Stimulated activated CD8-positive, alpha-beta memory T cell treated with anti-CD3 and anti-CD28 coated beads, Interleukin-12 subunit alpha, Interleukin-12 subunit beta, amount 100 ng/mL, for 24 hours (primary cell): Measurements from ENCODE around the gene TRERF1.
"Not testable (repeated sequence)": the region's sequence is repeated elsewhere in the genome, so short reads cannot be mapped to it uniquely, and the experiment has no call there.

Experiments used
- DNase-seq: peaks from one replicate; pipeline ENCODE4 v3.0.0-alpha.2; 2020; ENCODE audit errors: extremely low read depth

The TRERF1 gene, protein sequence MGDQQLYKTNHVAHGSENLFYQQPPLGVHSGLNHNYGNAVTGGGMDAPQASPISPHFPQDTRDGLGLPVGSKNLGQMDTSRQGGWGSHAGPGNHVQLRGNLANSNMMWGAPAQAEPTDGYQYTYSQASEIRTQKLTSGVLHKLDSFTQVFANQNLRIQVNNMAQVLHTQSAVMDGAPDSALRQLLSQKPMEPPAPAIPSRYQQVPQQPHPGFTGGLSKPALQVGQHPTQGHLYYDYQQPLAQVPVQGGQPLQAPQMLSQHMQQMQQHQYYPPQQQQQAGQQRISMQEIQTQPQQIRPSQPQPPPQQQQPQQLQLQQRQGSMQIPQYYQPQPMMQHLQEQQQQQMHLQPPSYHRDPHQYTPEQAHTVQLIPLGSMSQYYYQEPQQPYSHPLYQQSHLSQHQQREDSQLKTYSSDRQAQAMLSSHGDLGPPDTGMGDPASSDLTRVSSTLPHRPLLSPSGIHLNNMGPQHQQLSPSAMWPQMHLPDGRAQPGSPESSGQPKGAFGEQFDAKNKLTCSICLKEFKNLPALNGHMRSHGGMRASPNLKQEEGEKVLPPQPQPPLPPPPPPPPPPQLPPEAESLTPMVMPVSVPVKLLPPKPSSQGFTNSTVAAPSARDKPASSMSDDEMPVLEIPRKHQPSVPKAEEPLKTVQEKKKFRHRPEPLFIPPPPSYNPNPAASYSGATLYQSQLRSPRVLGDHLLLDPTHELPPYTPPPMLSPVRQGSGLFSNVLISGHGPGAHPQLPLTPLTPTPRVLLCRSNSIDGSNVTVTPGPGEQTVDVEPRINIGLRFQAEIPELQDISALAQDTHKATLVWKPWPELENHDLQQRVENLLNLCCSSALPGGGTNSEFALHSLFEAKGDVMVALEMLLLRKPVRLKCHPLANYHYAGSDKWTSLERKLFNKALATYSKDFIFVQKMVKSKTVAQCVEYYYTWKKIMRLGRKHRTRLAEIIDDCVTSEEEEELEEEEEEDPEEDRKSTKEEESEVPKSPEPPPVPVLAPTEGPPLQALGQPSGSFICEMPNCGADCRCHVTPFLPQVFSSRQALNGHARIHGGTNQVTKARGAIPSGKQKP (N-terminal part only)

DNA sequence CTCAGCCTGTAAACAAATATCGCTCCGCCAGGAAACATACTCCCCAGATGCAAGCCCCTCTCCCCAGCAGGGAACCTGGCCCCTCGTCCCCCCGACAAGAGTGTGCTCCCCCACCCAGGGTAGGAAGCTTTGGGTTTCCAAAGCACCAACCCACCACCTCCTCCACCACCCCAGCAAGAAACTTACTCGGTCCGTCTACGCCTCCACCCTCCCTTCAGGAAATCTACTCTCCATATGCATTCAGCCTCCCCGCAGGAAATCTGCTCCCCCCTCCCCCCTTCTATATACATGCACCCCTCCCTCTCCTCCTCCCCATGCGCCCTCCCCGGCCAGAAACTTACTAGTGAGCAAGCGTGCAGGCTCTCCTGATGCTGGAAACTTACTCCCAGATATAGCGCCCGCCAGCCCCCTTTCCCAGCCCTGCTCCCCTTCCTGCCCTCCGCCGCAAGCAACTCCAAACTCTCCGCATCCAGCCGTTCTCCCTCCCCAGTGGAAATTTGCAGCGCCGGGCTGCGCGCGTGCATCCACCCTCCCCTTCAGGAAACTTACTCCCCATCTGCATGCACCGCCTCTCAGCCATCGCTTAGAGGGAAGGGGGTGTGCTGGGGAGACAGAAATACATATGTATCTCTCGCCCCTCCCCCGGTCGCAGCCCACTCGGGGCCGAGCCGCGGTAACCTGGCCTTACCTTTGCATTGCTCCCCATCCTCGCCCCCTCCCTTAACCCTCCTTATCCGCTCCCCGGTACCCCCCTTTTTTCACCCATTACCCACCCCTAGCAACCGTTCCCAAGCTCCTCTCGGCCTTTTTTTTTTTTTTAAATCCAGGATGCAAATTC, at the start of gene TRERF1:
Gene TRERF1, minus strand, starts transcription at position 594 of the 838 bp plus-strand sequence. CDS start 182,336 bp downstream, outside the sequence.
- no peak for DNase-seq

DNA sequence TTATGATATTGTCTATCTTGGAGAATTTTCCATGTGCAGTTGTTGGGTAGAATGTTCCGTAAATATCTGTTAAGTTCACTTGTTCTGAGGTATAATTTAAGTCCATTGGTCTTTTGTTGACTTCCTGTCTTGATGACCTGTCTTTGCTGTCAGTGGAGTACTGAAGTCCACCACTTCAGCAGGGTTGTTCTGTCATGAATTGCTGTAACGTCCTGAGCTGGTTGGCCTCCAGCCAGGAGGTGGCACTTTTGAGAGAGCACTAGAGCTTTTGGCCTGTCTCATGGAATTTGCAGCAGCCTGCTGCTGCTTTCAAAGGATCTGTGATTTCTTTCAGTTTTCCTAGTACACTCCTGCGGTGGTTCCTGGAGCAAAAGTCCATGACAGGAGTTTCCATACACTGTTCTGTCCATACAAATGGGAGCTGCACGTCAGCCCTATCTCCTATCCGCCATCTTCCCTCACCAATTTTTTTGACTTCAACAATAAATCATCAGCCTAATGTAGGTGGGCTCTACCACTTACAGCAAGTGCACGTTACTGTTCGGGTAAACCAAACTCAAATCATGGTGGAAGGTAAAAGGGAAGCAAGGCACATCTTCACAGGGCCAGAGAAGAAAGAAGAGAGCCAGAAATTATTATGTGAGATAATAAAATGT, 46.9 kb upstream of the TRERF1 start:
- DNase-seq: no peak

DNA sequence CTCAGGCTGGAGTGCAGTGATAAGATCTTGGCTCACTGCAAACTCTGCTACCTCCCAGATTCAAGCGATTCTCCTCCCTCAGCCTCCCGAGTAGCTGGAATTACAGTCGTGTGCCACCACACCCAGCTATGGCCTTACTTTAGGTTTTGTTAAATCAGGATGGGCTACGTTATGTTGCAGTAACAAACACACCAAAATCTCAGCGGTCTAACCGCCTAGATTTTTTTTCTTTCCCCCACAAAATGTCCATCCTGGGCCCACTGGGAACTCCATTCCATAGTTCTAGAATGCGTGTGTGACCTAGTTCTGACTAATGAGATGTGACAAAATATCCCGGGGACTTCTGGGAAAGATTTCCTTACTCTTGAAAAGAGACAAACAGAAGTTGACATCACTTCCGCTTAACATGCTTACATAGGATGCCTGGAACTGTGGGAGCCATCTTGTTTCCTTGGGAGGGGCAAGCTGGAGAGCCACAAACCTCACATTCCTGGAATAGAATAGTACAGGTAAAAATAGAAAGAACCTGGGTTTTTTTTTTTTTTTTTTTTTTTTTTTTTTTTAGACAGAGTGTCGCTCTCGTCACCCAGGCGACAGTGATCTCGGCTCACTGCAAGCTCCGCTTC, 42.3 kb upstream of the TRERF1 start:
- DNase-seq: no peak

DNA sequence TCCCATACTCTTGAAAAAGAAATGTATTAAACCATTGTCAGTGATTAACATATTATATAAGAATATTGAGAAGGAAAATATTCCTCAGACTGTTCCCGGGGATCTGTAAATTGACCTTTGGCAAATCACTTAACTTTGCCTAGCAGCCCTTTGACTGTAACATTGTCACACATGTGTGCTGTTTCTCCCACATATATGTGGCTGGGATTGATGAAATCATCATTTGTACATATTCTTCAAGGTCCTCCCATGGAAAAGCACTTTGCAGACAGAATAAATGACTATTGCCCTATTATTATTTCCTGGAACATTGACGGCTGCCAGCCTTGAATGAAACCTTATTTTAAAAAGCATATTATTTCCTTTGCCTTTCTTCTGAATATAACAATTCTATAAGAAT, 36.4 kb upstream of the TRERF1 start:
- no peak for DNase-seq

DNA sequence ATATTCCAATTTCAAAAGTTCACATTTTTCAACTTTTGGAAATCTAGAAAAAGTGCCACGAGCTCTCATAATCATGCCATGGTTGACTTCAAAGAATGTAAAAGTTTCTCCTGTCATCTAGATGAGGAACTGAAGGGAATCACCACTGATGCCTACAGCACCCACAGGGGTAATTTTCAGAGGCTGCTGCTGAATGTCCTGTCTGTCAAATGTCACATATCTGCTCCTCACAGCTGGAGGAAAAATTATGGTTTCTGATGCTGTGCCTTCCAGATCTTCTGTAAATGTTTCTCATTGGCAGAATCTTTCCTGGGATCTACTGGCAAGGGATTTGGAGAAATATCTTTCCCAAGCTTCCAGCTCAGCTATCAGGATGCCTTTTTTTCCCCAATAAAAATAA, 32.5 kb upstream of the TRERF1 start:
- no peak for DNase-seq

DNA sequence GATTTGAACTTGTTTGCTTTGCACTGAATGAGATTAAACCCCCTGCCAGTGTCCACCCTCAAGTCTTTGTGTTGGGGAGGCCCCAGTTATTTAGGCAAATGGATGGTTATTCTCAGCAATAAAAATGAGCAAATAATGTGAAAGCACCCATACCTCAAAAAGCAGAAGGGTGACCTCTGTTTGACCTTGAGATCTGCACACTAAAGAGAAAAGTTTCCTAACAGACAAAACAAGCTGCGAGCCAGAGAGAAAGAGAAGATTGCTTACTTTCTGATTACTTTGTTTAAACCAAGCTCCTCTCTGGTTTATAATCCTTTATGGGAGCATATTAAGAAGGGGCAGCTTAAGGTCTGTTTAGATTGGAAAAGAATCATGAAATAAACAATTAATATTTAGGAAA, 30.4 kb upstream of the TRERF1 start:
- no peak for DNase-seq

DNA sequence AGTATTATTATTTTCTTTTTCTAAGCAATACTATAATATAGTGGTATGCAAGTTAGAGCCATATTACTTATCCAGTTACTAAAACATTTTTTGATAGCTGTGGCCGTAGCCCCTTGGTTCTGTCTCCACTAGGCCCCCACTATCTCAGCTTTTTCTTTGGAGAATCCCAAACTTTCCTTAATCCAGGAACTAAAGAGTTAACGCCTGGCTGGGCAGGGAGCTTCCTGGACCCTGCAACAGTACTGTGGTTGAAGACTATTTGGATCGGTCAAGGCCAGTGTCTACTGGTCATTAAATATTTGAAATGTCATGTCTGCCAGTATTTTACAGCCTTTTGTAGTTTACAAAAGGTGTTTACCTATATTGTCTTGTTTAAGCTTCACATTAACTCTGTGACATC, 20.0 kb upstream of the TRERF1 start:
- no peak for DNase-seq

DNA sequence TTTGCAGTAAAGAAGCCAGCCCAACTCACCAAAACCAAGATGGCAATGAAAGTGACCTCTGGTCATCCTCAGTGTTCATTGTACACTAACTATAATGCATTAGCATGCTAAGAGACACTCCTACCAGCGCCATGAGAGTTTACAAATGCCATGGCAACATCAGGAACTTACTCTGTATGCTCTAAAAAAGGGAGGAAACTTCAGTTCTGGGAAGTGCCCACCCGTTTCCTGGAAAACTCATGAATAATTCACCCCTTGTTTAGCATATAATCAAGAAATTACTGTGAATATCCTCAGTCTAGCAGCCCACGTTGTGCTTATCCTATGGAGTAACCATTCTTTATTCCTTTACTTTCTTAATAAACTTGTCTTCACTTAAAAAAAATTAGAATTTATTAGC, 19.4 kb upstream of the TRERF1 start:
- DNase-seq: no peak

DNA sequence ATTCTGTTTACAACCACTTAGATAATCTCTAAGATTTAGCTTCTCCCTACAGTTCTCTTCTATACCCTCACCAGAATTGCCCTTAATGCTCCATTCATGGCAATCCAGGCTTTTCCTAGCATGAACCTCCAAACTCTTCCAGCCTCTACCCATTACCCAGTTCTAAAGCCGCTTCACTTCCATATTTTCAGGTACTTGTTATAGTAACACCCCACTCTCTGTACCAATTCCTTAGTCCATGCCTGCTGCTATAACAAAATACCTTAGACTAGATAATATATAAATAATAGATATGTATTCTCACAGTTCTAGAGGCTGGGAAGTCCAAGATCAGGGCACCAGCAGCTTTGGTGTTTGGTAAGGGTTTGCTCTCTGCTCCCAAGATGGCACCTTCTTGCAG, 16.5 kb upstream of the TRERF1 start:
- no peak for DNase-seq

DNA sequence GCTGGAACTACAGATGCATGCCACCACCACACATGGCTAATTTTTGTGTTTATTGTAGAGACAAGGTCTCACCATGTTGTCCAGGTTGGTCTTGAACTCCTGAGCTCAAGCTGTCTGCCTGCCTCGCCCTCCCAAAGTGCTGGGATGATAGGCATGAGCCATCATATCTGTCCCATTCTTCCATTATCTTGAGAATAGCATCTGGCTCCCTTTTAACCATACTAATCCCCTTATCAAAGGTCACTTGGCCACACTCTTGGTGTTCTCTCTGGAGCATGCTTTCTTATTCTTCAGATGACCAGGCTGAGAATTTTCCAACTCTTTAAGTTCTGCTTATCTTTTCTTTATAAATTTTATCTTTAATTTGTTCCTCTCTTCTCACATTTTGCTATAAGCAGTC, 15.9 kb upstream of the TRERF1 start:
- no peak for DNase-seq

DNA sequence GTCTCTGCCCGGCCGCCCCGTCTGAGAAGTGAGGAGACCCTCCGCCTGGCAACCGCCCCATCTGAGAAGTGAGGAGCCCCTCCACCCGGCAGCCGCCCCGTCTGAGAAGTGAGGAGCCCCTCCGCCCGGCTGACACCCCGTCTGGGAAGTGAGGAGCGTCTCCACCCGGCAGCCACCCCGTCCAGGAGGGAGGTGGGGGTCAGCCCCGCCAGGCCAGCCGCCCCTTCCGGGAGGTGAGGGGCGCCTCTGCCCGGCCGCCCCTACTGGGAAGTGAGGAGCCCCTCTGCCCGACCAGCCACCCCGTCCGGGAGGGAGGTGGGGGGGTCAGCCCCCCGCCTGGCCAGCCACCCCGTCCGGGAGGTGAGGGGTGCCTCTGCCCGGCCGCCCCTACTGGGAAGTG, 14.7 kb upstream of the TRERF1 start:
- not testable (repeated sequence) for DNase-seq

DNA sequence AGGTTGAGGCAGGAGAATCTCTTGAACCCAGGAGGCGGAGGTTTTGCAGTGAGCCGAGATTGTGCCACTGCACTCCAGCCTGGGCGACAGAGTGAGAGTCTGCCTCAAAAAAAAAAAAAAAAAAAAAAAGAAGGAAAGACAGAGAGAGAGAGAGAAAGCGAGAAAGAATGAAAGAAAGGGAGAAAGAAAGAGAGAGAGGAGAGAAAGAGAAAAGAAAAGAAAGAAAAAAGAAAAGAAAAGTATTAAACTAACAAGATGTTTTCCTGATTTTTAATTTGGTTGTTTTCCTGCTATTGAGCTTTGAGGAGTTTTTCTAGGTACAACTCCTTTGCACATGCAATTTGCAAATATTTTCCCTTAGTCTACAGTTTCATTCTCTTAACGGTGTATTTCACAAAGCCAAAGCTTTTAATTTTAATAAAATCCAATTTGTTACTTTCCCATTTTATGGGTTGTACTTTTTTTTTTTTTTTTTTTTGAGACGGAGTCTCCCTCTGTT, 10.8 kb upstream of the TRERF1 start:
- no peak for DNase-seq

DNA sequence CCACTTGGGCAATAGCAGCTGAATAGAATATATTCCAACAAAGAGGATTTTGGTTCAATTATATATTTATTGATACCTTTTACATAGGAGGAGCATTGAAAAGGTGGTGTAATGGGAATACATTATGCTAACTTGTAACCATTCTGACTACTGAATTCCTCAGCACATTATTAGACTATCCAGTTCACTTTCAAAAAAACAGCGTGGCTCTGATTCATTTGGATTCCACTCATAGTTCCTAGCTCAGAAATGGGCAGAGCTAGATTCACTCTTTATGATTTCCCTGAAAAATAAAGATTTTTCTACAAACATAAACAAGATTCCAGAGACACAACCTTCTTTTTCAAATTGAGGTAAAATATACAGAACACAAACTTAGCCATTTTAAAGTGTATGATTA, 9.2 kb upstream of the TRERF1 start:
- no peak for DNase-seq

DNA sequence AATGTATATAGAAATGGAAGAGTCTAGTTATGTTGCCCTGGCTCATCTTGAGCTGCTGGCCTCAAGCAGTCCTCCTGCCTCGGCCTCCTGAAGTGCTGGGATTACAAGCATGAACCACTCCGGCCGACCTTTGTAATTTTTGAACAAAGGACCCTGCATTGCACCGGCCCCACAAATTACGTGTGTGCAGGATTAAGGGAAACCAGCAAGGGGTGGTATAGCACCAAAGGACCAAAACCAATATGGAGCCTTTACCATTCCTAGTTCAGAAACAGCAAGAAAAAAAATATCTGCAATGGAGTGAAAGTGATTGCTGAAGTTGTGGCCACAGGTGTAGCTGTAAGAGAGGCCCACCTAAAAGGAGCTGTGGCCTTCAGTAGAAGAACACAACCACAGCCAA, 8.2 kb upstream of the TRERF1 start:
- DNase-seq: no peak

DNA sequence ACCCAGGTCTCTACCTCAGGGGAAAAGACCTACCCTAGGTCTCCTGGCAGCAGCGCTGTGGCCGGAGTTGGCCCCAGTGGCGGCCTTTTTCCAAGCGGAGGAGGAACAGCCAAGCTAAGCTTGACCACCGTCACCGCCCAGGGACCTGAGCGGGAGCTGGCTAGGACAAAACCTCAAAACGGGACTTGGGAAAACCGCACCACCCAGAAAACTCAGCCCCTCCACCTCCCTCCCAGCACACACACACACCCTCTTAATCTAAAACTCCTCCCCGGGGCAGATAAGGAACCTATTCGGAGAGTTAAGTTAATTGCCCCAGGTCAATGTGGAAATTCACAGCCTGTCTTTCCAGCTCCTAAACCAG, 2.7 kb upstream of the TRERF1 start:
- no peak for DNase-seq

DNA sequence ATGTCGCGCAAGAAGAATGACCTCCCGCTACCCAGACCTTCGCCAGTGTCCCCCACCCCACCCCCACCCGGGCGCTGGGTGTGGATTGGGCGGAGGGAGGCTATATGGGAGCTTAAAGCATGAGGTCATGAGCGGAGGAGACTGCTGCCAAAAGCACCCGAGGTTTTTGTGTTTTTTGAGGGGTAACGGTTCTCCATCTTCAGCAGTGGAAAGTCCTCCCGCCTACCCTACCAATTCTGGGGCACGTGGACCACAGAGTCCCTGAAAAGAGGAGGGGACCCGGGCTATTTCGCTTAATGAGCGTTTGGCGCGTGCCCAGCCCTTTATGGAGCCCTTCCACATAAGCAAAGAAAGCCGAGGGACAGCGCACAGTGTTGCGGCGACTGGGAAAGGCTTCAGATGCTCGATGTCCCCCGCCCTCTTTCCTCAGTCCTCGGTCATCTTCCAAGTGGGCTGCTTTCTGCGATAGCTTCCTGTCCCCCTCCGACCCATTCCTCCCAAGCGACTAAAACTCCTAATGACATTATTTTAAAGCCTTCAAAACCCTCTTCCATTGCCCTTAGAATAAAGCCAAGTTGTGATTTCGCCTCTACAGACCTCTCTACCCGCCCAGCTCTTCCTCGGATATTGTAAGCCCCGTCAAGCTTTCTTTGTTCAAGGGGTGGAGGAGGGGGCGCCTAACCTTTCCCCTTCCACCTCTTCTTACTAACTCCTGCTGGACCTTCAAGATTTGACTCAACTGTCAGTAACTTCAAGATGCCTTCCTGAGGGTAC, 2.1 kb upstream of the TRERF1 start:
- no peak for DNase-seq

DNA sequence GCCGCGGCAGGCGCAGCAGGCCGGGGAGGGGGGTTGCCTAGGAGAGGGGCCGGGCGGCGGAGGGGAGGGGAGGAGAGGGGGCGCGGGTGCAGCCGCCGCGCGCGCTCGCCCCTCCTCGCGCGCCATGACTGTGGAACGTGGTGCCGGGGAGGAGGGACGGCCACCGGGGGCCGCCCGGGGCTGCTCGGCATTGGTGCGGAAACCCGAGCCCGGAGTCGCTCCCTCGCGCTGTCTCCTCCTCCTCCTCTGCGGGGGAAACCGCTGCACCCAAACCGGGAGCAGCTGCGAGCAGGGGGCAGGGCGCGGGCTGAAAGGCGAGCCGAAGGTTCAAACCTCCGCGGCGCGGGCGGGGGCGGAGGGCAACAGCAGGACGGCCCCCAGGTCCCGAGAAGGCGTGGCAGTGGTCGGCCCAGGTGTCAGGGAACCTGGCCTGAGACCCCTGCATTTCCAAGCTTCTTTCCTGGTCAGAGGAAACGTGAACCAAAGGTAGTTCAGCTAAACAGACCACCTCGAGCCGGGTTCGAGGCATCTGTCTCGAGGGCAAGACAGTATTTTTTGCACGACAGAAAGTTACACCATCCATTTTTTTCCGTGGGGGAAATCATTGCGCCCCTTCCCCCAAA, 1.4 kb upstream of the TRERF1 start:
- DNase-seq: peak; percentile 54

DNA sequence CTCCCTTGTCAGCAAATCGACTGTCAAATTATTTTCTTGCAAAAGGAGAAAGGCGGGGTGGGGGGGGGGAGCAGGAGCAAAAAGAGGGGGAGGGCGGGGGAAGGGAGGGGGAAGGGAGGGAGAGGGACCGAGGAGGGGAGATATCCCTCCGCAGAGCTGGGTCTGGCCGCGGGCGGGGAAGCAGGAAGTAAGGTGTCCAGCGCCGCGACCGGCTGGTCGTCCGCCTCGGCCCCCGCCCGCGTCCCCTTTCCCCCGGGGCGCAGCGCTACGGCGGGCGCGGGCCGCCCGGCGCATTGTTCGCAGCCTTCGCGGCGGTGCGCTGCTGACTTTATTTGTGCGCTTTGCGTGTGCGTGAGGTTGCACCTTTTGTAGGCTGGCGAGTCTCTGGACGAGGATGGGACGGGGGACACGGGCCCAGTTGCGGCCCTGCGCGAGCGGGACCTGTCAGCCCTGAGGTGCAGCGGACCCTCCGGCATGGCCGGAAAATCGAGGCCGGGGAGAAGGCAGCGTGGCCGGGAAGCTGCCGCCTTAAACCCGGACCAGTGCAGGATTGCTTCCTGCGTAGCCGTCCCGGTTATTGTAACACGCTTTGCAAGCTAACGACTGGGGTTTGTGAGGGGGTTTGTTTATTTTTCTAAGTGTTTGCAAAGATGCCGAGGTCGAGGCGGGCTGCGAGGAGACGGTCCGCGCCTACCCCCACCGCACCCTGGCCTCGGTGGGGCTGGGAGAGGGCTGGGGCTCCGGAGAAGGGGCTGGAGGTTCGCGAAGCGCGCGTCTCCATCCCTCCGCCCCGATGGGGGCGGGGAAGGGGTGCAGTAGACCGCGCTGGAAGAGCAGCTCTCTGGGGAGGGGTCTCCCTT, 675 bp upstream of the TRERF1 start:
- no peak for DNase-seq
